Hepatocyte (in vitro differentiated cells): ENCODE results near the gene PDYN. TPM values are rescaled to one million over a fixed set of nuclear protein-coding genes. Genes with fewer than 3 reads are reported as not detected.
A peak's percentile ranks its signal among the peaks of the same experiment; 100 is the strongest.

Experiments
- DNase-seq: peaks from one replicate; pipeline ENCODE4 v3.0.0-alpha.2; 2016; ENCODE audit warnings: low spot score
- H2AFZ ChIP-seq: fragments of 200-600 bp; sonication (generic); 2 replicates; pipeline ENCODE4 v1.6.0; 2016; ENCODE audit warnings: antibody characterized with exemption, mild to moderate bottlenecking
- H3K27ac ChIP-seq: fragments of 200-600 bp; sonication (generic); 2 replicates; pipeline ENCODE4 v1.5.1; 2016; ENCODE audit warnings: mild to moderate bottlenecking
- H3K27me3 ChIP-seq: fragments of 200-600 bp; sonication (generic); 2 replicates; pipeline ENCODE4 v1.6.1; 2016
- H3K36me3 ChIP-seq: fragments of 200-600 bp; sonication (generic); replicated peaks from 2 replicates; pipeline ENCODE4 v1.5.1; 2016; ENCODE audit warnings: low read depth; ENCODE audit not compliant: insufficient read depth
- H3K4me1 ChIP-seq: fragments of 200-600 bp; sonication (generic); 2 replicates; pipeline ENCODE4 v1.5.1; 2016; ENCODE audit warnings: mild to moderate bottlenecking, moderate library complexity; ENCODE audit not compliant: insufficient read depth
- H3K4me2 ChIP-seq: fragments of 200-600 bp; sonication (generic); 2 replicates; pipeline ENCODE4 v1.6.0; 2016
- H3K4me3 ChIP-seq: fragments of 200-600 bp; sonication (generic); 2 replicates; pipeline ENCODE4 v1.5.1; 2016; ENCODE audit warnings: mild to moderate bottlenecking
- H3K79me2 ChIP-seq: fragments of 200-600 bp; sonication (generic); 2 replicates; pipeline ENCODE4 v1.6.0; 2017; ENCODE audit warnings: mild to moderate bottlenecking
- H3K9me2 ChIP-seq: fragments of 200-600 bp; sonication (generic); replicated peaks from 2 replicates; pipeline ENCODE4 v1.6.0; 2017; ENCODE audit warnings: mild to moderate bottlenecking; ENCODE audit not compliant: insufficient read depth
- H3K9me3 ChIP-seq: fragments of 200-600 bp; sonication (generic); 2 replicates; pipeline ENCODE4 v1.5.1; 2016; ENCODE audit warnings: low read depth, mild to moderate bottlenecking
- H4K20me1 ChIP-seq: fragments of 200-600 bp; sonication (generic); 2 replicates; pipeline ENCODE4 v1.6.0; 2016; ENCODE audit warnings: mild to moderate bottlenecking; ENCODE audit not compliant: insufficient read depth, poor library complexity, severe bottlenecking
- EZH2 ChIP-seq: fragments of 200-600 bp; sonication (generic); IDR thresholded peaks from 2 replicates; pipeline ENCODE4 v1.6.1; 2016; ENCODE audit warnings: antibody characterized with exemption, mild to moderate bottlenecking, borderline replicate concordance
- EZH2phosphoT487 ChIP-seq: fragments of 200-600 bp; sonication (generic); IDR thresholded peaks from one replicate; pipeline ENCODE4 v1.6.1; 2018; ENCODE audit warnings: antibody characterized with exemption, mild to moderate bottlenecking, low read depth, moderate library complexity; ENCODE audit not compliant: unreplicated experiment, severe bottlenecking
- WGBS: methylation state at CpG from one replicate; pipeline ENCODE4 v1.1.6; 2016; ENCODE audit warnings: low lambda C conversion rate; ENCODE audit errors: missing lambda C conversion rate; 5-methylcytosine and 5-hydroxymethylcytosine counted together
- polyA plus RNA-seq: library from polyadenylated mRNA; unstranded; fragments of >200 nt; fragmentation: Nextera tagmentation; extraction: Ambion mirVana; gene quantifications from 2 replicates; pipeline ENCODE4 v1.2.1, GENCODE V29; 2016
- total RNA-seq: library from RNA; depleted of rRNA; stranded (reverse); fragments of >200 nt; gene quantifications from 2 replicates; pipeline ENCODE4 v1.2.3, GENCODE V29; 2014
- TF ChIP-seq, protein P1 (sequence below): fragments of 200-600 bp; sonication (generic); IDR thresholded peaks from 2 replicates; pipeline ENCODE4 v1.5.1; 2016; ENCODE audit warnings: antibody characterized with exemption, mild to moderate bottlenecking; ENCODE audit not compliant: poor library complexity

The PDYN gene
- total and polyA plus RNA-seq, 2 experiments from 2014 or later: not detected

DNA sequence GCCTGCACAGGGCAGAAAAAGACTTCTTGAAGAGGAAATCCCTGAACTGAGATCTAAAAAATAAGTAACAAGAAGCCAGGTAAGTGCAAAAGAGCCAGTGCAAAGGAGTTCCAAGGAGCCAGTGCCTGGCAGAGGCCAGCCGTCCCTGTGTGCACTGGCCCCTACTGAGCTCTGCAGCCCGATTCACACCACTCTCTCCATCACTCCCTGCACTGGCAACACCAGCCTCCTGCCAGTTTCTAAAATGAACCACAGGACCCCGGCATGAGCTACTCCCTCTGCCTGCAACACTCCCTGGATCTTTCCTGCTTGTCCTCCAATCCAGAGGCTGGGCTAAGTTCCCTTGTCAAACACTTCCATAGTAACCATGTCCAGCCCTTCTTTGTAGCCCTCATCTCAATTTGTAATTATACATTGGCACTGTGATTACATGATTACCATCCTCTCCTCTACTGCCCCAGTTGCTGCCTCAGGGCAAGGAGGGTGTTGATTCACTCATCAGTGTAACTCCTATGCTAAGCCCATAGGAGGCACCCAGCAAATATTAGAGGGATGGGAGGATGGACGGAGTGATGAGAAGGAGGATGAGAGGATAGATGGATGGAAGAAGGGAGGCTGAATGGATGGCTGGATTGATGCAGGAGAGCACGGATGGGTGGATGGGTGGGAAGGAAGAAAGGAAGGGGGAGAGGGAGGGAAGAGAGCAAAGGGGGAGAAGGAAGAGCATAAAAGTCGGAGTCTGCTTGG, 49.3 kb downstream of the PDYN start:
- Histone ChIP-seq H2AFZ (no peak overlapping the region), H3K9me2 (no peaks in the 10 kb centered on the region), H3K4me3 (no peak overlapping the region), H3K9me3 (no peaks in the 10 kb centered on the region), H3K4me2 (no peak overlapping the region), H3K27ac (peak overlapping the region; percentile 40), H4K20me1 (no peaks in the 10 kb centered on the region), H3K79me2 (no peaks in the 10 kb centered on the region), H3K4me1 (peaks cover 22% of the 10 kb centered on the region), H3K36me3 (no peaks in the 10 kb centered on the region), H3K27me3 (peaks cover 22% of the 10 kb centered on the region)
- no peak for TF ChIP-seq EZH2
- TF ChIP-seq, protein P1, sequence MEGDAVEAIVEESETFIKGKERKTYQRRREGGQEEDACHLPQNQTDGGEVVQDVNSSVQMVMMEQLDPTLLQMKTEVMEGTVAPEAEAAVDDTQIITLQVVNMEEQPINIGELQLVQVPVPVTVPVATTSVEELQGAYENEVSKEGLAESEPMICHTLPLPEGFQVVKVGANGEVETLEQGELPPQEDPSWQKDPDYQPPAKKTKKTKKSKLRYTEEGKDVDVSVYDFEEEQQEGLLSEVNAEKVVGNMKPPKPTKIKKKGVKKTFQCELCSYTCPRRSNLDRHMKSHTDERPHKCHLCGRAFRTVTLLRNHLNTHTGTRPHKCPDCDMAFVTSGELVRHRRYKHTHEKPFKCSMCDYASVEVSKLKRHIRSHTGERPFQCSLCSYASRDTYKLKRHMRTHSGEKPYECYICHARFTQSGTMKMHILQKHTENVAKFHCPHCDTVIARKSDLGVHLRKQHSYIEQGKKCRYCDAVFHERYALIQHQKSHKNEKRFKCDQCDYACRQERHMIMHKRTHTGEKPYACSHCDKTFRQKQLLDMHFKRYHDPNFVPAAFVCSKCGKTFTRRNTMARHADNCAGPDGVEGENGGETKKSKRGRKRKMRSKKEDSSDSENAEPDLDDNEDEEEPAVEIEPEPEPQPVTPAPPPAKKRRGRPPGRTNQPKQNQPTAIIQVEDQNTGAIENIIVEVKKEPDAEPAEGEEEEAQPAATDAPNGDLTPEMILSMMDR: no peak
- TF ChIP-seq EZH2phosphoT487: no peak
- DNase-seq: no peak
- WGBS: 90% methylated on average over 6 of the region's 6 CpGs

DNA sequence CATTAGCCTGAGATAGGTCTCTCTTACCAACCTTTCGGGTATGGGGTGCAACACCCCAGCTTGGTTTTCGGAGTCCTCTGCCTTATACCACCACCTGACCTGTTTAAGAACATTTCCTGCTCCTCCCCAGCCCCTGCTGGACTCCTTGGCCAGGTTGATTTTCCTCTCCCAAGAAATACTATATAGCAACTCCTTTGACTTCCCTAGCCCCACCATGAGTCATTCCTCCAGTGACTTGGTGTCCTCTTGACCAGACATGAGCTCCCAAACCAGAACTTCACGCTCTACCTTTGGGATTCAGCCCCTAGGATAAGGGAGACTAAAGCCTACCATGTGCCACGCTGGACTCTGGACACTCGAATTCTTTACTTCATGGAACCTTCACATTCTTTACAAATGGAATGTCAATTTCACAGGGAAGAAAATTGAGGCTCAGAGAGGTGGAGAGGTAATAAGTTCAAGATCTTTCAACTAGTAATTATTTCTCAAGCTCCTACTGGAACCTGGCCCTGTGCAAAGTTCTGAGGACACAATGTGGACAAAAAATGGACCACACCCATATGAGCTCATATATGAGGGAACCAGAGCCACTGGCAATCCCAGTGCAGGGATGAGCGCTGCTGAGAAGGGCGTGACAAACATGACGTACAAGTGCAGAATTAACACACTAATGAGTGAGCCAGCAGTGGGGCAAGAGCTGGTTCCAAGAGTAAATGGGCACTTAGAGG, 50.4 kb downstream of the PDYN start:
- Histone ChIP-seq H3K27me3 (peaks cover 22% of the 10 kb centered on the region), H3K36me3 (no peaks in the 10 kb centered on the region), H3K4me1 (peaks cover 22% of the 10 kb centered on the region), H3K27ac (peak overlapping the region; percentile 32), H2AFZ (no peak overlapping the region), H4K20me1 (no peaks in the 10 kb centered on the region), H3K4me2 (no peak overlapping the region), H3K79me2 (no peaks in the 10 kb centered on the region), H3K9me3 (no peaks in the 10 kb centered on the region), H3K9me2 (no peaks in the 10 kb centered on the region), H3K4me3 (no peak overlapping the region)
- no peak for TF ChIP-seq EZH2
- WGBS: 91% methylated on average over 8 of the region's 8 CpGs
- DNase-seq: peak; percentile 46

DNA sequence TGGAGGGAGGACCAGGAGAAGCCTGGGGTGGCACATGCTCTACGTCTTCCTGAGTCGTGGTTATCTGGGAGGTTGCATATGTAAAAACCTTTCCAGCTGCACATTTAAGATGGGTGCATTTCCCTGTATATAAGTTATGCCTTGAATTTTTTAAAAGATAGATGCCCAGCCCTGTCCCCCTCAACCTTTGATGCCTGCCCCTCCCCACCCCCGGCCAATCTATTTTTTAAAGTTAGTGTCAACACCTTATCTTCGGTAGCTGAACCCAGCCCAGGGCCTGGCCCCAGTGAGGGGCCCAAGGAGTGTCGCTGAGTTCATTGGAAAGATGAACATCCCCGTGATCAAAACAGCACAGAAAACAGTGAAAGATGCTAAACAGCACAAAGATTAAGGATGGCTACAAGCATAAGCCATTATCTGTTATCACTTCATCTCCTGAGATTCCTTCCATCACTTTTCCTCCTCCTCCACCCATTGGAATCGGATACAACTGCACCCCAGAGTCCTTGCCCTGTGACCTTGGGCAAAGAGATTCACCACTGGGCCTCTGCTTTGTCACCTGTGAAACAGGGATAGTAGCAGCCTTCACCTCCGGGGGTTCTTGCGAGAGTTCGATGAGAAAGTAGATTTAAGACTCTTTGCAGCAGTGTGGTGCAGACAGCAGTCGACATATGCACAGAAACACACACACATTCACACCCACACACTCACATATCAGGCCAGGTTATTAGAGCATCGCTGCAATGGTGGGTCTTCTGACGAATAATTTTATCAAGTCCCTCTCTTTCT, 51.2 kb downstream of the PDYN start:
- Histone ChIP-seq H3K9me2 (no peaks in the 10 kb centered on the region), H3K27me3 (peaks cover 17% of the 10 kb centered on the region), H3K4me1 (peaks cover 22% of the 10 kb centered on the region), H2AFZ (no peak overlapping the region), H4K20me1 (no peaks in the 10 kb centered on the region), H3K36me3 (no peaks in the 10 kb centered on the region), H3K79me2 (no peaks in the 10 kb centered on the region), H3K27ac (no peak overlapping the region), H3K9me3 (no peaks in the 10 kb centered on the region), H3K4me2 (no peak overlapping the region), H3K4me3 (no peak overlapping the region)
- no peak for TF ChIP-seq EZH2
- TF ChIP-seq, protein P1: no peak
- DNase-seq: no peak
- WGBS: 75% methylated on average over 13 of the region's 13 CpGs
